Stimulated activated naive CD8-positive, alpha-beta T cell treated with anti-CD3 and anti-CD28 coated beads, Interleukin-15, Interleukin-2, amounts not matched to agents 100 ng/mL and 50 ng/mL, for 24 hours (primary cell): ENCODE results near the gene VPREB1.

ENCODE experiments used
- H3K27ac Mint-ChIP-seq: one replicate; pipeline ENCODE4 v1.8.0; 2021; ENCODE audit warnings: mild to moderate bottlenecking, mixed read lengths
- H3K27me3 Mint-ChIP-seq: one replicate; pipeline ENCODE4 v1.8.0; 2021; ENCODE audit warnings: mixed read lengths
- H3K36me3 Mint-ChIP-seq: one replicate; pipeline ENCODE4 v1.8.0; 2021; ENCODE audit warnings: low read depth, mixed read lengths
- H3K4me1 Mint-ChIP-seq: one replicate; pipeline ENCODE4 v1.8.0; 2021; ENCODE audit warnings: low read depth, mixed read lengths
- H3K4me3 Mint-ChIP-seq: one replicate; pipeline ENCODE4 v1.8.0; 2021; ENCODE audit warnings: mild to moderate bottlenecking, mixed read lengths
- H3K9me3 Mint-ChIP-seq: one replicate; pipeline ENCODE4 v1.8.0; 2021; ENCODE audit warnings: mixed read lengths

VPREB1 gene

GRCh38 chr22:22244316-22245250, at the start of gene VPREB1:
Gene VPREB1, plus strand, starts transcription at chr22:22244786. Its CDS starts 28 bp downstream, at chr22:22244814.
- Mint-ChIP-seq H3K9me3 (no peaks in the 10 kb centered on the region), H3K27ac (no peak within 1 kb of the TSS), H3K36me3 (no peaks in the 10 kb centered on the region), H3K27me3 (peaks cover 14% of the 10 kb centered on the region), H3K4me1 (peaks cover 35% of the 10 kb centered on the region), H3K4me3 (no peak within 1 kb of the TSS)

- H3K36me3 Mint-ChIP-seq: no peaks in the 10 kb centered on the region
- H3K27me3 Mint-ChIP-seq: peaks cover 29% of the 10 kb centered on the region
- no peak overlapping the region for H3K4me3 Mint-ChIP-seq
- H3K9me3 Mint-ChIP-seq: no peaks in the 10 kb centered on the region
- H3K27ac Mint-ChIP-seq: no peak overlapping the region
- peaks cover 12% of the 10 kb centered on the region for H3K4me1 Mint-ChIP-seq
Observed at GRCh38 chr22:22194931-22195264, 49.7 kb upstream of the VPREB1 start.

- no peaks in the 10 kb centered on the region for H3K36me3 Mint-ChIP-seq
- H3K27ac Mint-ChIP-seq: no peak overlapping the region
- no peaks in the 10 kb centered on the region for H3K9me3 Mint-ChIP-seq
- H3K27me3 Mint-ChIP-seq: peaks cover 26% of the 10 kb centered on the region
- no peak overlapping the region for H3K4me3 Mint-ChIP-seq
- H3K4me1 Mint-ChIP-seq: peaks cover 13% of the 10 kb centered on the region
Observed at GRCh38 chr22:22195265-22196017, 49.1 kb upstream of the VPREB1 start.

- H3K36me3 Mint-ChIP-seq: no peaks in the 10 kb centered on the region
- no peak overlapping the region for H3K4me3 Mint-ChIP-seq
- peaks cover 22% of the 10 kb centered on the region for H3K27me3 Mint-ChIP-seq
- peaks cover 20% of the 10 kb centered on the region for H3K4me1 Mint-ChIP-seq
- H3K9me3 Mint-ChIP-seq: no peaks in the 10 kb centered on the region
- H3K27ac Mint-ChIP-seq: no peak overlapping the region
Observed at GRCh38 chr22:22196018-22196533, 48.5 kb upstream of the VPREB1 start.

- no peak overlapping the region for H3K27ac Mint-ChIP-seq
- H3K9me3 Mint-ChIP-seq: no peaks in the 10 kb centered on the region
- H3K4me1 Mint-ChIP-seq: peaks cover 20% of the 10 kb centered on the region
- H3K27me3 Mint-ChIP-seq: peaks cover 18% of the 10 kb centered on the region
- H3K36me3 Mint-ChIP-seq: no peaks in the 10 kb centered on the region
- H3K4me3 Mint-ChIP-seq: no peak overlapping the region
Observed at GRCh38 chr22:22196833-22197477, 47.6 kb upstream of the VPREB1 start.

- Mint-ChIP-seq H3K27ac (no peak overlapping the region), H3K27me3 (peaks cover 13% of the 10 kb centered on the region), H3K4me3 (no peak overlapping the region), H3K36me3 (no peaks in the 10 kb centered on the region), H3K4me1 (peaks cover 20% of the 10 kb centered on the region), H3K9me3 (no peaks in the 10 kb centered on the region)
Observed at GRCh38 chr22:22197993-22198402, 46.6 kb upstream of the VPREB1 start.

- H3K9me3 Mint-ChIP-seq: no peaks in the 10 kb centered on the region
- H3K4me1 Mint-ChIP-seq: peaks cover 20% of the 10 kb centered on the region
- no peaks in the 10 kb centered on the region for H3K36me3 Mint-ChIP-seq
- H3K4me3 Mint-ChIP-seq: no peak overlapping the region
- H3K27ac Mint-ChIP-seq: no peak overlapping the region
- peaks cover 13% of the 10 kb centered on the region for H3K27me3 Mint-ChIP-seq
Observed at GRCh38 chr22:22198751-22199150, 45.8 kb upstream of the VPREB1 start.

- Mint-ChIP-seq H3K9me3 (no peaks in the 10 kb centered on the region), H3K36me3 (no peaks in the 10 kb centered on the region), H3K27me3 (peaks cover 13% of the 10 kb centered on the region), H3K4me1 (peaks cover 20% of the 10 kb centered on the region), H3K4me3 (no peak overlapping the region), H3K27ac (no peak overlapping the region)
Observed at GRCh38 chr22:22199634-22200033, 45.0 kb upstream of the VPREB1 start.

GRCh38 chr22:22200569-22201184, 43.9 kb upstream of the VPREB1 start:
- Mint-ChIP-seq H3K36me3 (no peaks in the 10 kb centered on the region), H3K4me1 (peaks cover 14% of the 10 kb centered on the region), H3K27ac (no peak overlapping the region), H3K27me3 (peaks cover 13% of the 10 kb centered on the region), H3K9me3 (no peaks in the 10 kb centered on the region), H3K4me3 (no peak overlapping the region)

GRCh38 chr22:22201185-22201929, 43.2 kb upstream of the VPREB1 start:
- H3K36me3 Mint-ChIP-seq: no peaks in the 10 kb centered on the region
- H3K27me3 Mint-ChIP-seq: peaks cover 13% of the 10 kb centered on the region
- H3K27ac Mint-ChIP-seq: no peak overlapping the region
- H3K9me3 Mint-ChIP-seq: no peaks in the 10 kb centered on the region
- H3K4me1 Mint-ChIP-seq: peaks cover 14% of the 10 kb centered on the region
- no peak overlapping the region for H3K4me3 Mint-ChIP-seq

- Mint-ChIP-seq H3K4me3 (no peak overlapping the region), H3K36me3 (no peaks in the 10 kb centered on the region), H3K27me3 (peaks cover 13% of the 10 kb centered on the region), H3K9me3 (no peaks in the 10 kb centered on the region), H3K27ac (no peak overlapping the region), H3K4me1 (peaks cover 18% of the 10 kb centered on the region)
Observed at GRCh38 chr22:22201930-22202343, 42.6 kb upstream of the VPREB1 start.

- H3K27me3 Mint-ChIP-seq: peaks cover 4% of the 10 kb centered on the region
- peaks cover 21% of the 10 kb centered on the region for H3K4me1 Mint-ChIP-seq
- H3K36me3 Mint-ChIP-seq: no peaks in the 10 kb centered on the region
- no peak overlapping the region for H3K27ac Mint-ChIP-seq
- H3K4me3 Mint-ChIP-seq: no peak overlapping the region
- H3K9me3 Mint-ChIP-seq: no peaks in the 10 kb centered on the region
Observed at GRCh38 chr22:22203048-22203971, 41.3 kb upstream of the VPREB1 start.

- H3K36me3 Mint-ChIP-seq: no peaks in the 10 kb centered on the region
- no peak overlapping the region for H3K4me3 Mint-ChIP-seq
- H3K27me3 Mint-ChIP-seq: peaks cover 3% of the 10 kb centered on the region
- no peaks in the 10 kb centered on the region for H3K9me3 Mint-ChIP-seq
- peaks cover 42% of the 10 kb centered on the region for H3K4me1 Mint-ChIP-seq
- peak overlapping the region; percentile 76 for H3K27ac Mint-ChIP-seq
Observed at GRCh38 chr22:22207845-22208564, 36.6 kb upstream of the VPREB1 start.
